ENCODE data around the gene LONRF2. TPM values are rescaled to one million over a fixed set of nuclear protein-coding genes. Genes with fewer than 3 reads are reported as not detected.

The LONRF2 gene
- total and polyA plus RNA-seq, 7 experiments from 2014 or later: 0.05 to 0.24 TPM; not detected in 5

DNA sequence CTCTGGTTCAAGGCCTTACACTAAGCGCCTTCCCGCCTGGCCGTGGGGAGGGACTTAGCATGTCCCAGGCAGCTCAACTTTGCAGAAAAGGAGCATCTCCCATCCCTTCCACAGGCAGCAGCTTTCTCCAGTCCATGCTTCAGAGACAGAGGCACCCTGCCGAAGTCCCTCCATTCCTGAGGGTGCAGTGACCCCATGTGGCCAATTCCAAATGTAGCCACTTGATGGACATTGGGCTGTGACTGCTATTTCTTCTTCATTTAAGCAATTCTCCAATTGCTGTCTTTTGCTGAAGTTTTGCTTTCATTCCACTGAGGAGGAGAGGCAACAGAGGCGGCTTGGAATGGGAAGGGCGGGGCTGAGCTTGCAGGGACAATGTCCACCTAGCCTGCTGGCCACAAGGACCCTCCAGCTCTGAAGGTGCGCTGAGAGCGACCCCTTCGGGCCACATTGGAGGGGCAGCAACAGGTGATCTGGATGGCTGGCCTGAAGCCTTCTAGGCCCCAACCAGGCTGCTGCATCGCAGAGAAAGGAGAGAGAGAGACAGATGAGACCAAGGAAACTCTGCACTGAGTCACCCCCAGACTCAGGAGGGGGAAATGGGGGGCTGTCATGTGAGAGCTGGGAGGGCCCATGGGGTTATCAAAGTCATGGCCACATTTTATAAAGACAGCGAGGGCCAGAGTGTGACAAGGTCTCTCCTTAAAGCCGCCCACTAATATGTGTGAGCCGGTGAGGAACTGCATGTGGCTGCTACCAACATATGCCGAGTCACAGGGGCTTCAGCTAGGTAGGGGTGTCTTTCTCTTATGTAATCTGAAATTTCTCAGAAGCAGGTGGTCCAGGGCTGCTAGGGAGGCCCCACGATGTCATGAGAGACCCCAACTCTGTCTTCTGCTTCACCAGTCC is 61.3 kb downstream of the LONRF2 start:
- Mint-ChIP-seq H3K36me3 (no peaks in the 10 kb centered on the region), H3K27me3 (no peaks in the 10 kb centered on the region), H3K9me3 (no peaks in the 10 kb centered on the region), H3K27ac (no peak overlapping the region), H3K4me3 (no peak overlapping the region), H3K4me1 (peaks cover 0 to 4% (median 0%) of the 10 kb centered on the region in 7 donors)
- Histone ChIP-seq H3K27ac (ENCODE audit: low read depth, low read length) (no peak overlapping the region), H3K36me3 (ENCODE audit: control insufficient read depth in 2 of 3, insufficient read depth in 3 of 3, low read length in 3 of 3) (no peaks in the 10 kb centered on the region), H3K4me1 (ENCODE audit: control insufficient read depth in 2 of 2, insufficient read depth in 2 of 2, low read length in 2 of 2) (no peaks in the 10 kb centered on the region), H3K4me3 (ENCODE audit: low read length) (no peak overlapping the region), H3K27me3 (ENCODE audit: control insufficient read depth in 2 of 2, insufficient read depth in 2 of 2, low read length in 2 of 2) (no peaks in the 10 kb centered on the region), H3K9me3 (ENCODE audit: control insufficient read depth in 2 of 3, low read length in 3 of 3) (no peaks in the 10 kb centered on the region)
- intact Hi-C loops (cut with micrococcal nuclease): loop anchor here (5.0 to 10.0 kb wide), 2 partner anchors 334 to 704 kb away; no protein-coding TSS in a partner anchor
- no peak for ATAC-seq
- DNase-seq: no peak
- ChIA-PET CTCF (interaction anchor here (1.5 kb wide), 1 partner anchor 13 kb away, joined by 4 read pairs; no protein-coding TSS in a partner anchor), POLR2A (no interaction called here)

DNA sequence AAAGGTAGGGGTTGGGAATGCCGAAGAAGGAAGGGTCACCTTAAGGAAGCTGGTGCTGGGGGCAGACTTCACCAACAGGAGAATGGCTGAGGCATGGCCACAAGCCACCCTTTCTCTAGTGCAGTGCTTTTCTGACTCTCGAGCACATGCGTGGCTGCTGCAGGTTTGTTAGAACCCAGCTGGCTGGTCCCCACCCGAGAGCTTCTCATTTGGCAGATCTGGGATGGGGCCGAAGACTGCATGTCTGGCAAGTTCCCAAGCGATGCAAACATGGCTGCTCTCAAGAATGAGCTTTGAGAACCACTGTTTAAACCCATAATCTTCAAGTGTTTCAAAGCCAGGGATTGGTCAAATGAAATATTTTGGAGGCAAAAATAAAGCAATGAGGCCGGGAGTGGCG is 63.2 kb downstream of the LONRF2 start:
- Histone ChIP-seq H3K4me1 (ENCODE audit: control insufficient read depth in 2 of 2, insufficient read depth in 2 of 2, low read length in 2 of 2) (no peaks in the 10 kb centered on the region), H3K9me3 (ENCODE audit: control insufficient read depth in 2 of 3, low read length in 3 of 3) (no peaks in the 10 kb centered on the region), H3K4me3 (ENCODE audit: low read length) (no peak overlapping the region), H3K36me3 (ENCODE audit: control insufficient read depth in 2 of 3, insufficient read depth in 3 of 3, low read length in 3 of 3) (no peaks in the 10 kb centered on the region), H3K27me3 (ENCODE audit: control insufficient read depth in 2 of 2, insufficient read depth in 2 of 2, low read length in 2 of 2) (no peaks in the 10 kb centered on the region), H3K27ac (ENCODE audit: low read depth, low read length) (no peak overlapping the region)
- intact Hi-C loops (cut with micrococcal nuclease): no loop called here
- peaks cover 0 to 4% (median 0%) of the 10 kb centered on the region in 7 donors for H3K4me1 Mint-ChIP-seq
- ATAC-seq (no peak), DNase-seq (no peak)
- H3K27me3 Mint-ChIP-seq: no peaks in the 10 kb centered on the region
- ChIA-PET CTCF (no interaction called here), POLR2A (no interaction called here)
- H3K9me3 Mint-ChIP-seq: no peaks in the 10 kb centered on the region
- H3K36me3 Mint-ChIP-seq: no peaks in the 10 kb centered on the region
- H3K27ac Mint-ChIP-seq: no peak overlapping the region
- no peak overlapping the region for H3K4me3 Mint-ChIP-seq

DNA sequence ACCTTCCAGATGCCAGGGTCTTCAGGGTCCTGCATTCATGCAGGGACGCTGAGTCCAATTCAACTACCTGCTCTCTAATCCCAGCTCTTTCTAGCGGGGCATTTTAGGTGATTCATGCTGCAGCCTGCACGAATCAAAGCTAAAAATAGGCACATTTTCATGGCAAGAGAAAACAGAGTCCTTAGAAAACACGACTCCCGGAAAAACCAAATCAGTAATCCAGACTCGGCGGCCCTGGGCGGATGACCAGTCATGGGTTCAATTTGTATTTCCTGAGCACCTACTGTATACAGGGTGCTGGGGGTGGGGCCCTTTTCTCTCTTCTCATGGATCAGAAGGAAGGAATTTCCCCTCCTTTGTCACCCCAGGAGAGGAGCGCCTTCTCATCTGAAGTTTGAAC is 64.4 kb downstream of the LONRF2 start:
- no peak overlapping the region for H3K4me3 ChIP-seq (ENCODE audit: low read length)
- POLR2A ChIA-PET: no interaction called here
- intact Hi-C loops (cut with micrococcal nuclease): no loop called here
- no peaks in the 10 kb centered on the region for H3K9me3 Mint-ChIP-seq
- no peak for ATAC-seq
- no peaks in the 10 kb centered on the region for H3K36me3 ChIP-seq (ENCODE audit: control insufficient read depth in 2 of 3, insufficient read depth in 3 of 3, low read length in 3 of 3)
- no peak overlapping the region for H3K4me3 Mint-ChIP-seq
- H3K4me1 Mint-ChIP-seq: peaks cover 0 to 4% (median 0%) of the 10 kb centered on the region in 7 donors
- H3K27me3 Mint-ChIP-seq: no peaks in the 10 kb centered on the region
- CTCF ChIA-PET: no interaction called here
- no peaks in the 10 kb centered on the region for H3K4me1 ChIP-seq (ENCODE audit: control insufficient read depth in 2 of 2, insufficient read depth in 2 of 2, low read length in 2 of 2)
- H3K9me3 ChIP-seq (ENCODE audit: control insufficient read depth in 2 of 3, low read length in 3 of 3): no peaks in the 10 kb centered on the region
- no peak overlapping the region for H3K27ac Mint-ChIP-seq
- no peaks in the 10 kb centered on the region for H3K36me3 Mint-ChIP-seq
- DNase-seq: no peak
- H3K27me3 ChIP-seq (ENCODE audit: control insufficient read depth in 2 of 2, insufficient read depth in 2 of 2, low read length in 2 of 2): no peaks in the 10 kb centered on the region
- no peak overlapping the region for H3K27ac ChIP-seq (ENCODE audit: low read depth, low read length)

DNA sequence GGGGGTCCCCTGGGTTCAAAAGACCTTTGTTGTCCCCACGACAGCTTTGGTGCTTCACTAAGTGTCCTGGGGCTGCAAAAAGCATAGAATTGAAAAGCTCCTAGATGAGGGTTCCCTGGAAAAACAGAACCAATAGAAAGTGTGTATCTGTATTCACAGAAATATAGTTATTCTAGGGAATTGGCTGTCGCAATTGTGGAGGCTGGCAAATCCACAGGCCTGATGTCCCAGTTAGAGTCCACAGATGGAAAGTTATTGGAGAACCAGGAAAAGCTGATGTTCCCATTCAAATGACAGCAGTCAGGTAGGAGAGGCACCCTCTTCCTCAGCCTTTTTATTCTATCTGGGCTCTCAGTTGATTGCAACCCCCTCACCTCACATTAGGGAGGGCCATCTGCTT is 65.5 kb downstream of the LONRF2 start:
- no peak overlapping the region for H3K4me3 ChIP-seq (ENCODE audit: low read length)
- CTCF ChIA-PET: no interaction called here
- intact Hi-C loops (cut with micrococcal nuclease): no loop called here
- no peaks in the 10 kb centered on the region for H3K4me1 ChIP-seq (ENCODE audit: control insufficient read depth in 2 of 2, insufficient read depth in 2 of 2, low read length in 2 of 2)
- no peak for ATAC-seq
- H3K27ac Mint-ChIP-seq: no peak overlapping the region
- peaks cover 0 to 4% (median 0%) of the 10 kb centered on the region in 7 donors for H3K4me1 Mint-ChIP-seq
- H3K27me3 Mint-ChIP-seq: no peaks in the 10 kb centered on the region
- DNase-seq: no peak
- no peaks in the 10 kb centered on the region for H3K36me3 Mint-ChIP-seq
- H3K27me3 ChIP-seq (ENCODE audit: control insufficient read depth in 2 of 2, insufficient read depth in 2 of 2, low read length in 2 of 2): no peaks in the 10 kb centered on the region
- POLR2A ChIA-PET: interaction anchor here (0.7 kb wide), 1 partner anchor 43 kb away, joined by 3 read pairs; no protein-coding TSS in a partner anchor
- H3K4me3 Mint-ChIP-seq: no peak overlapping the region
- no peaks in the 10 kb centered on the region for H3K9me3 ChIP-seq (ENCODE audit: control insufficient read depth in 2 of 3, low read length in 3 of 3)
- no peaks in the 10 kb centered on the region for H3K36me3 ChIP-seq (ENCODE audit: control insufficient read depth in 2 of 3, insufficient read depth in 3 of 3, low read length in 3 of 3)
- no peaks in the 10 kb centered on the region for H3K9me3 Mint-ChIP-seq
- H3K27ac ChIP-seq (ENCODE audit: low read depth, low read length): no peak overlapping the region

DNA sequence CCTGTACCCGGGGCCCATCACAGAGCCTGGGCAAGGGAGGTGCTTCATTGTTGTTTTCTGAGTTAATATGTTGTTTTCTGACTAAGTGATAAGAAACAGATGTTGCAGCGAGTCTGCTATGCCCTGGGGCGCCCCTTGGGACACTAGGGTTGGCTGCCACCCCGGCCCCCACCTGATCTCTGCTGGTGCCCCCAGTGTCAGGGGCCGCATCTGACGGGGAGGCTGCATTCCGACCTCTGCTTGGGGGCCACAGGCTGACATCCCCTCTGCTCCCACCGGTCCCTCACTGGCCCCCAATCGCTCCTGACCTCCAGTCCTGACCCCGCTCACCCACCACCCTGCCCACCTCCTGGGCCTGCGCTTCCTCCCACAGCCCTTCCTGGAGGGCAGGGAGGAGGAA is 65.9 kb downstream of the LONRF2 start:
- H3K4me1 ChIP-seq (ENCODE audit: control insufficient read depth in 2 of 2, insufficient read depth in 2 of 2, low read length in 2 of 2): no peaks in the 10 kb centered on the region
- Mint-ChIP-seq H3K4me1 (peaks cover 0 to 4% (median 0%) of the 10 kb centered on the region in 7 donors), H3K27me3 (no peaks in the 10 kb centered on the region), H3K4me3 (no peak overlapping the region), H3K36me3 (no peaks in the 10 kb centered on the region), H3K9me3 (no peaks in the 10 kb centered on the region), H3K27ac (no peak overlapping the region)
- H3K27ac ChIP-seq (ENCODE audit: low read depth, low read length): no peak overlapping the region
- ChIA-PET CTCF (no interaction called here), POLR2A (interaction anchor here (0.7 kb wide), 1 partner anchor 44 kb away, joined by 3 read pairs; no protein-coding TSS in a partner anchor)
- H3K27me3 ChIP-seq (ENCODE audit: control insufficient read depth in 2 of 2, insufficient read depth in 2 of 2, low read length in 2 of 2): no peaks in the 10 kb centered on the region
- ATAC-seq (no peak), DNase-seq (no peak)
- H3K4me3 ChIP-seq (ENCODE audit: low read length): no peak overlapping the region
- H3K36me3 ChIP-seq (ENCODE audit: control insufficient read depth in 2 of 3, insufficient read depth in 3 of 3, low read length in 3 of 3): no peaks in the 10 kb centered on the region
- H3K9me3 ChIP-seq (ENCODE audit: control insufficient read depth in 2 of 3, low read length in 3 of 3): no peaks in the 10 kb centered on the region
- intact Hi-C loops (cut with micrococcal nuclease): no loop called here

DNA sequence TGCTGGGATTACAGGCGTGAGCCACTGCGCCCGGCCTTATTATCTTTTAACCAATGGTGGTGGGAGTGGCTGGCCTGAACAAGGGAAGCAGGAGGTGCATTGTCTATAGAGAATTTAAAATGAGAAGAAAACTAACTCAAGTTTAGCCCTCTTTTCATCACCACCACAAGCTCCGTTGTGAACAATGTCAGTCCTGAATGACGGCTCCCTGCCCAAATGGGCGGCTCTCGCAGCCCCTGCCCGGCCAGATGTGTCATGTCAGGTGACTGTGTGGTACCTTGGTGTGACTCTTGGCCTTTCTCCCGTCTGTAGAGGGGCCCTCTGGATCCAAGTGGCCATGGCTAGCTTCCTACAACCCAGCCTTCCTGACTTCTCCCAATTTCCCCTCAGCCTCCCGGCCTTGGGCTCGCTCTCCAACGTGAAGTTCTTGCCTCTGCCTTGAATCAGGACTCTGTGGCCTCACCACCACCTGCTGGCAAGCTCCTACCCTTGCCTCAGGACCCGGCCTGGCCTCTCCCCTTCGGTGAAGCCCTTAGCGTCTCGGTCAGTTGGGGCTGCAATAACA is 67.6 kb downstream of the LONRF2 start:
- Histone ChIP-seq H3K27me3 (ENCODE audit: control insufficient read depth in 2 of 2, insufficient read depth in 2 of 2, low read length in 2 of 2) (no peaks in the 10 kb centered on the region), H3K4me1 (ENCODE audit: control insufficient read depth in 2 of 2, insufficient read depth in 2 of 2, low read length in 2 of 2) (no peaks in the 10 kb centered on the region), H3K36me3 (ENCODE audit: control insufficient read depth in 2 of 3, insufficient read depth in 3 of 3, low read length in 3 of 3) (no peaks in the 10 kb centered on the region), H3K27ac (ENCODE audit: low read depth, low read length) (no peak overlapping the region), H3K4me3 (ENCODE audit: low read length) (no peak overlapping the region), H3K9me3 (ENCODE audit: control insufficient read depth in 2 of 3, low read length in 3 of 3) (no peaks in the 10 kb centered on the region)
- H3K27me3 Mint-ChIP-seq: peaks cover 0 to 8% (median 4%) of the 10 kb centered on the region in 5 donors
- H3K4me1 Mint-ChIP-seq: no peaks in the 10 kb centered on the region
- no peak for ATAC-seq
- H3K4me3 Mint-ChIP-seq: no peak overlapping the region
- no peak overlapping the region for H3K27ac Mint-ChIP-seq
- ChIA-PET CTCF (no interaction called here), POLR2A (no interaction called here)
- DNase-seq: no peak
- H3K36me3 Mint-ChIP-seq: no peaks in the 10 kb centered on the region
- intact Hi-C loops (cut with micrococcal nuclease): no loop called here
- H3K9me3 Mint-ChIP-seq: no peaks in the 10 kb centered on the region

DNA sequence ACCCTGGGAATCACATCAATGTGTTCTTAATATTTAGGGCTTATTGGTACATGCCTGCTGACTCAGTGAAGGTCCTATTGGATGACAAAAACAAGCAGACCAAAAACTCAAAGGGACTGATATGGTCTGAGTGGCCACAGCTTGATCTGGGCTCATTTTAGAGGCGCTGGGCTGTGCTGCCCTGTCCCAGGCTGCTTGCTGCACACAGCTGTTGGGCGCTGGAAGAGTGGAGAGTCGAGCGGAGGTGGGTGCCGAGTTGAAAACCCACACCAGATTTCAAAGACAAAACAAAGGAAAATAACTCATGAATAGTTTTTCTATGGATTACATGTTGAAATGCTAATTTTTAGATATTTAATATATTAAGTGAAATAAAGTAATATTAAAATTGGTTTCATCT is 68.5 kb downstream of the LONRF2 start:
- no peak for DNase-seq
- Mint-ChIP-seq H3K4me3 (no peak overlapping the region), H3K27ac (no peak overlapping the region), H3K4me1 (no peaks in the 10 kb centered on the region), H3K36me3 (no peaks in the 10 kb centered on the region), H3K27me3 (peaks cover 0 to 8% (median 6%) of the 10 kb centered on the region in 5 donors), H3K9me3 (no peaks in the 10 kb centered on the region)
- Histone ChIP-seq H3K9me3 (ENCODE audit: control insufficient read depth in 2 of 3, low read length in 3 of 3) (no peaks in the 10 kb centered on the region), H3K36me3 (ENCODE audit: control insufficient read depth in 2 of 3, insufficient read depth in 3 of 3, low read length in 3 of 3) (no peaks in the 10 kb centered on the region), H3K4me3 (ENCODE audit: low read length) (no peak overlapping the region), H3K27ac (ENCODE audit: low read depth, low read length) (no peak overlapping the region), H3K4me1 (ENCODE audit: control insufficient read depth in 2 of 2, insufficient read depth in 2 of 2, low read length in 2 of 2) (no peaks in the 10 kb centered on the region), H3K27me3 (ENCODE audit: control insufficient read depth in 2 of 2, insufficient read depth in 2 of 2, low read length in 2 of 2) (no peaks in the 10 kb centered on the region)
- ChIA-PET POLR2A (no interaction called here), CTCF (no interaction called here)
- ATAC-seq: no peak
- intact Hi-C loops (cut with micrococcal nuclease): no loop called here

Data from naive thymus-derived CD4-positive, alpha-beta T cell (primary cell).